Measurements from ENCODE around the gene CYP4A22.

- TF ChIP-seq CTCF (IDR thresholded peaks at IDR 0.05) = no peak
- TF ChIP-seq POLR2A (IDR thresholded peaks at IDR 0.05) = no peak
Measured at GRCh38 chr1:47190857-47191256, 53.6 kb downstream of the CYP4A22 start.
